Measurements from ENCODE around the gene CDKAL1.

DNA sequence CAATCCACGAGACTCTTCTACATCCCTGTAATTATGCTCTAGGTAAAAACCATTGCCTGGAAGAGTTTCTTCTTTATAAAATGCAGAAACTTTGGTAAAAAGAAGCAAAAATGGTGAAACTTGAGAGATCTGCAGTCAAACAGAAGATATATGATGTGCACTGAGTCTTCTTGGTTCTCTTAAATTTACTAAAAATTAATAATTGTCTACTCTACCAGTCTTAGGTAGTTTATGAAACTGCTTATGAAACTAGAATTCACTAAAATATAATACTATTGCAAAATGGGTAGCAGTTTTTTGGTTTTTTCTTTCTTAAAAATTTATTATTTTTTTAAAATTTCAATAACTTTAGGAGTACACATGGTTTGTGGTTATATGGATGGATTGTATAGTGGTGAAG is 540.2 kb downstream of the CDKAL1 start:
- TF ChIP-seq POLR2A (IDR thresholded peaks at IDR 0.05; ENCODE audit: low read depth, low read length) (no peak), POLR2AphosphoS5 (IDR thresholded peaks at IDR 0.05; ENCODE audit: low read depth, low read length) (no peak), SPI1 (IDR thresholded peaks at IDR 0.05; ENCODE audit: low read depth, low read length) (no peak), TAF1 (IDR thresholded peaks at IDR 0.05; ENCODE audit: low read depth, low read length) (no peak), POU2F2 (IDR thresholded peaks at IDR 0.05; ENCODE audit: low read depth, low read length) (no peak), PAX5 (IDR thresholded peaks at IDR 0.05; ENCODE audit: insufficient read depth, low read length, severe bottlenecking) (no peak)
